GM12872 (cell line): Measurements from ENCODE around the gene MRPL33.

ENCODE experiments used
- TF ChIP-seq, protein P1 (sequence below): IDR thresholded peaks from 3 replicates; pipeline ENCODE4 v1.5.1; 2011; ENCODE audit warnings: low read depth, mild to moderate bottlenecking, low read length, moderate library complexity; ENCODE audit not compliant: insufficient read depth

MRPL33 gene

GRCh38 chr2:27795093-27795834 lies 23.7 kb downstream of the MRPL33 start:
- TF ChIP-seq, protein P1, sequence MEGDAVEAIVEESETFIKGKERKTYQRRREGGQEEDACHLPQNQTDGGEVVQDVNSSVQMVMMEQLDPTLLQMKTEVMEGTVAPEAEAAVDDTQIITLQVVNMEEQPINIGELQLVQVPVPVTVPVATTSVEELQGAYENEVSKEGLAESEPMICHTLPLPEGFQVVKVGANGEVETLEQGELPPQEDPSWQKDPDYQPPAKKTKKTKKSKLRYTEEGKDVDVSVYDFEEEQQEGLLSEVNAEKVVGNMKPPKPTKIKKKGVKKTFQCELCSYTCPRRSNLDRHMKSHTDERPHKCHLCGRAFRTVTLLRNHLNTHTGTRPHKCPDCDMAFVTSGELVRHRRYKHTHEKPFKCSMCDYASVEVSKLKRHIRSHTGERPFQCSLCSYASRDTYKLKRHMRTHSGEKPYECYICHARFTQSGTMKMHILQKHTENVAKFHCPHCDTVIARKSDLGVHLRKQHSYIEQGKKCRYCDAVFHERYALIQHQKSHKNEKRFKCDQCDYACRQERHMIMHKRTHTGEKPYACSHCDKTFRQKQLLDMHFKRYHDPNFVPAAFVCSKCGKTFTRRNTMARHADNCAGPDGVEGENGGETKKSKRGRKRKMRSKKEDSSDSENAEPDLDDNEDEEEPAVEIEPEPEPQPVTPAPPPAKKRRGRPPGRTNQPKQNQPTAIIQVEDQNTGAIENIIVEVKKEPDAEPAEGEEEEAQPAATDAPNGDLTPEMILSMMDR = no peak

GRCh38 chr2:27795868-27796277 lies 24.4 kb downstream of the MRPL33 start:
- TF ChIP-seq, protein P1 = no peak

- TF ChIP-seq, protein P1 = no peak
Observed at GRCh38 chr2:27796791-27797765, 25.6 kb downstream of the MRPL33 start.

DNA sequence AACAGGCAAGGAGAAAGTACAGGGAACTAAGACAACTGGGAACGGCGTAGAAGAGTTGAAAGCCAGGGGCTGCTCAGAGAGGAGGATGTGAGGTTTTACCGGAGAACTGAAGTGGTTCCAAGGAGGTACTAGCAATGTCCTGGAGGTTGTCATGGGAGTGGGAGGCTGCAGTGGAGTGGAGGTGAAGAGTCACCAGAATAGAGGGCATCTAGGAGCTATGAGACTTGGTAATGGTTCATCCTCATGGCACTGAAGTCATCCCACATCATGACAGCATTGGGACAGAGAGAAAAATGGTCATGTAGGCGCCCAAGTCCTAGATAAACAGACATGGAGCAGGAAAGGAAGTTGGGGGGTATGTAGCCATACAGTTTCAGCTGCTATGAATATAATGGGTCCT lies 26.3 kb downstream of the MRPL33 start:
- TF ChIP-seq, protein P1 = no peak

DNA sequence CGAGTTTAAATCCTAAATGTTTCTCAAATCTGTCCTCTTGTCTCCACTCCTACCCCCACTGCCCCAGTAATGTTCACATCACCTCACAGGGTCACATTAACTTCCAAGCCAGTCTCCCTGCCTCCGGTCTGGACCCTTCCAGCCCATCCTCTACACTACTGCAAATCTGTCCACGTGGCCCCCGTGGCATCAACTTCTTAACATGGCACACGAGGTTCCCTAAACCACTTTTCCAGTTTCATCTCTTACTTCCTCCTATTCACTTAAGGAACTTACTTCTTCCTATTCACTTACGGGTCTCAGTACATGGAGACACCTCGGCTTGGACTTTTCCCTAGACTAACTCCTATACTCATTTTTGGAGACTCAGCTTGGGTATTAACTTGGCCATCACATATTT lies 27.0 kb downstream of the MRPL33 start:
- TF ChIP-seq, protein P1 = no peak

DNA sequence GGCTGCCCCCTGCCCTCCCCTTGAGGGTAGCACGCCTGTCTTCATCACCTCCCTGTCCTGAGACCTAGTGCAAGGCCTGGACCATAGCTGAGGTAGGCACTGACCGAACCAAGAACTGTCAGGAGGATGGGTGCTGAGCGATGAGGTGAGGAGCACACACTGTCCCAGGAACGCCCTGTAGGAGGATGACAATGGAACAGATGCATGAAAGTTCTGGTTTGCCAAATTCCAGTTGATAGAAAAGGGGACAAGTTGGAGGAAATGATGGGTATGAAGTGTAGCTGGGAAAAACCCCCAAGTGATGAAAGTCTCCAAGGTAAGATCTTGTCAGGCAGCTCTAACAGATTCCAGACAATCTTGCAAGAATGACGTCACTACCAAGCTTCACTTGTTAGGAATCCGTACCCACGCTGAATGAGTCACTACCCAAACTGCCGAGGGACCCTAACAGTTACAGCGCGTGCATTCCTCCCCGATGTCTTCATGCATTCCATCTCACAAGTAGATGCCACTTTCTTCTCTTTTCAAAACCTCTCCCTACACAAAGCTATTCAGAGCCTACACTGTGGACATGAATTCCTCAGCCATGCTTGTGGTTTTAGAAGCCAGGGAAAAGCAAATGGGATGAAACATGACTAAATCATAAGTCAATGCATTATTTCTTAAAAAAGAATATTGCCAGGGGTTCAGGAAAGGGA lies 27.6 kb downstream of the MRPL33 start:
- TF ChIP-seq, protein P1 = no peak

GRCh38 chr2:27799646-27800010 lies 28.1 kb downstream of the MRPL33 start:
- TF ChIP-seq, protein P1 = no peak
